Type B pancreatic cell (in vitro differentiated cells): ENCODE data around the gene BRPF3. TPM values are rescaled to one million over a fixed set of nuclear protein-coding genes. Genes with fewer than 3 reads are reported as not detected.

Experiments used
- DNase-seq: peaks from one replicate; pipeline ENCODE4 v3.0.0; 2021; ENCODE audit warnings: mixed read lengths; ENCODE audit not compliant: unreplicated experiment; ENCODE audit errors: extremely low spot score
- H3K27ac Mint-ChIP-seq: 2 replicates; pipeline ENCODE4 v1.8.0; 2021; ENCODE audit warnings: mild to moderate bottlenecking, mixed read lengths
- H3K27me3 Mint-ChIP-seq: 2 replicates; pipeline ENCODE4 v1.8.0; 2021; ENCODE audit warnings: mixed read lengths
- H3K36me3 Mint-ChIP-seq: 2 replicates; pipeline ENCODE4 v1.8.0; 2021; ENCODE audit warnings: mixed read lengths
- H3K4me1 Mint-ChIP-seq: one replicate; pipeline ENCODE4 v1.8.0; 2021; ENCODE audit warnings: mixed read lengths; ENCODE audit not compliant: unreplicated experiment
- H3K4me3 Mint-ChIP-seq: 2 replicates; pipeline ENCODE4 v1.8.0; 2021; ENCODE audit warnings: mild to moderate bottlenecking, mixed read lengths
- H3K9me3 Mint-ChIP-seq: 2 replicates; pipeline ENCODE4 v1.8.0; 2021; ENCODE audit warnings: mixed read lengths
- CTCF ChIP-seq: fragments of 200-600 bp; sonication (generic); conservative IDR thresholded peaks from 2 replicates; pipeline ENCODE4 v1.5.0; 2021; ENCODE audit warnings: antibody characterized with exemption, mild to moderate bottlenecking
- total RNA-seq: library from RNA; stranded (reverse); gene quantifications from 2 replicates; pipeline ENCODE4 v1.2.1, GENCODE V29; 2021; ENCODE audit warnings: low replicate concordance

BRPF3 gene
- total RNA-seq, 1 donor from 2014 or later = 47.7 TPM

DNA sequence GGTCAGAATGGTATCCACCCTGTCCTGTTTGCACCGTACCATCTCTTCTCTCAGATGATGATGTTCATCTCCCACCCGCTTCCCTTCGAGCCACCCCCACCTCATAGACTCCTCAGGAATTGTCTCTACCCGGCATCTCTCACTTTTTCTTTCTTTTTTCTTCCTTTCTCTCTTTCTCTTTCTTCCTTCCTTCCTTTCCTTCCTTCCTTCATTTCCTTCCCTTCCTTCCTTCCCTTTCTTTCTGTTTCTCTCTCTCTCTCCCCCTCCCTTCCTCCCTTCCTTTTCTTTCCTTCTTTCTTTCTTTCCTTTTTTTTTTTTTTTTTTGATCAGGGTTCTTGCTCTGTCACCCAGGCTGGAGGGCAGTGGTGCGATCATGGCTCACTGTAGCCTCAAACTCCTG, 45.6 kb downstream of the BRPF3 start:
- peaks cover 48% of the 10 kb centered on the region for H3K4me1 Mint-ChIP-seq
- peaks cover 3% of the 10 kb centered on the region for H3K36me3 Mint-ChIP-seq
- H3K4me3 Mint-ChIP-seq = no peak overlapping the region
- H3K9me3 Mint-ChIP-seq = no peaks in the 10 kb centered on the region
- H3K27me3 Mint-ChIP-seq = no peaks in the 10 kb centered on the region
- H3K27ac Mint-ChIP-seq = no peak overlapping the region
- no peak for DNase-seq
- no peak for TF ChIP-seq CTCF

- Mint-ChIP-seq H3K4me3 (no peak overlapping the region), H3K36me3 (peaks cover 3% of the 10 kb centered on the region), H3K27ac (peak overlapping the region; percentile 12), H3K27me3 (no peaks in the 10 kb centered on the region), H3K9me3 (no peaks in the 10 kb centered on the region), H3K4me1 (peaks cover 50% of the 10 kb centered on the region)
- DNase-seq = no peak
- no peak for TF ChIP-seq CTCF
These were observed 46.1 kb downstream of the BRPF3 start for GRCh38 chr6:36242626-36243025.

DNA sequence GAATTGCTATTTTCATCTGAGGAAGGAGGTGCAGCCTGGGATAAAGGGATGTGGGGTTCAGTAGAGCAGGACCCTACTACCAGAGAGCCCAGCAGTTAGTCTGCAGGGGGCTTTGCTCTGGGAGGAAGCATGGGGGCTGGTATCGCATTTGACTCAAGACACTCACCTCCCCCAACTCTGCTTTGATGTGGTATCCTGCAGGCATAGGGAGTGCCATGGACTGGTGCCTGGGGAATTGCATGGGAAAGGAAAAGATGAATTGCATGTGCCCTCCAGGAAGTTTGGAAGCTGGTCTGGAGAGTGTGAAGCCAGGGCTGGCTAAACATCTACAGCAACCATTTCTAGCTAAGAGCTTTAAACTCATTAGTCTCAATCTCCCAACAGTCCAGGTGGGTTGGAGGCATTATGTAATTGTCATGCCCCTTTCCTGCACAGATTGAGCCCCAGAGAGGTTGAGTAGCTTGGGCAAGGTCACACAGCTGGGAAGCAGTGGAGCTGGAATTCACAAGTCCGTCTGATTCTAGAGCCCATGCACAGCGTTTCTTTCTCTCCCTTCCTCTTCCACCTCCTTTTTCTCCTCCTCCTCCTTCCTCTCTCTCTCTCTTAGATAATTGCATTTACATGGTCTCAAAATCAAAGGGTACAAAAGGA, 47.1 kb downstream of the BRPF3 start:
- Mint-ChIP-seq H3K27ac (no peak overlapping the region), H3K36me3 (peaks cover 3% of the 10 kb centered on the region), H3K9me3 (no peaks in the 10 kb centered on the region), H3K27me3 (no peaks in the 10 kb centered on the region), H3K4me3 (no peak overlapping the region), H3K4me1 (peaks cover 50% of the 10 kb centered on the region)
- DNase-seq = no peak
- no peak for TF ChIP-seq CTCF

- Mint-ChIP-seq H3K27me3 (no peaks in the 10 kb centered on the region), H3K4me1 (peaks cover 50% of the 10 kb centered on the region), H3K27ac (no peak overlapping the region), H3K36me3 (peaks cover 3% of the 10 kb centered on the region), H3K9me3 (no peaks in the 10 kb centered on the region), H3K4me3 (no peak overlapping the region)
- no peak for DNase-seq
- no peak for TF ChIP-seq CTCF
These were observed 48.2 kb downstream of the BRPF3 start for GRCh38 chr6:36244641-36245280.

- no peaks in the 10 kb centered on the region for H3K36me3 Mint-ChIP-seq
- no peak for DNase-seq
- TF ChIP-seq CTCF = no peak
These were observed 49.1 kb downstream of the BRPF3 start for GRCh38 chr6:36245572-36246061.

More at GRCh38 chr6:36245572-36246061, 49.1 kb downstream of the BRPF3 start:
- Mint-ChIP-seq H3K4me1 (peaks cover 50% of the 10 kb centered on the region), H3K27me3 (no peaks in the 10 kb centered on the region), H3K27ac (peak overlapping the region; percentile 24), H3K4me3 (no peak overlapping the region), H3K9me3 (no peaks in the 10 kb centered on the region)
